T-helper 2 cell treated with Interferon-gamma antibody and Interleukin-4, amounts not matched to agents 100 ng/mL and 5 ng/mL, for 36 hours (primary cell): ENCODE results near the gene AFM. TPM values are rescaled to one million over a fixed set of nuclear protein-coding genes. Genes with fewer than 3 reads are reported as not detected.

ENCODE experiments used
- total RNA-seq: library from RNA; stranded (reverse); gene quantifications from 2 replicates; pipeline ENCODE4 v1.2.3, GENCODE V29; 2022

The AFM gene
- total RNA-seq, 1 donor from 2014 or later: not detected

Other genes with a start within 250 kb of the AFM start
- gene ANKRD17, start 222.9 kb upstream of the AFM start, total RNA-seq: 60.1 and 60.8 TPM in 2 replicates
- gene ALB, start 77.5 kb upstream of the AFM start, total RNA-seq: not detected in 2 replicates
- gene AFP, start 45.5 kb upstream of the AFM start, total RNA-seq: not detected in 2 replicates
- not detected in 2 replicates for gene RASSF6, start 138.7 kb downstream of the AFM start, total RNA-seq